Ramos (cell line): ENCODE data around the gene ANO10.
"Not testable (repeated sequence)": the region's sequence is repeated elsewhere in the genome, so short reads cannot be mapped to it uniquely, and the experiment has no call there.

Experiments
- in situ Hi-C: fragments of 300-500 bp; cut with MboI; formaldehyde crosslinking; loops from one replicate; pipeline ENCODE4 v1.14.3; 2022; ENCODE audit warnings: low sequenced_read_pairs; ENCODE audit not compliant: unreplicated experiment

The ANO10 gene

DNA sequence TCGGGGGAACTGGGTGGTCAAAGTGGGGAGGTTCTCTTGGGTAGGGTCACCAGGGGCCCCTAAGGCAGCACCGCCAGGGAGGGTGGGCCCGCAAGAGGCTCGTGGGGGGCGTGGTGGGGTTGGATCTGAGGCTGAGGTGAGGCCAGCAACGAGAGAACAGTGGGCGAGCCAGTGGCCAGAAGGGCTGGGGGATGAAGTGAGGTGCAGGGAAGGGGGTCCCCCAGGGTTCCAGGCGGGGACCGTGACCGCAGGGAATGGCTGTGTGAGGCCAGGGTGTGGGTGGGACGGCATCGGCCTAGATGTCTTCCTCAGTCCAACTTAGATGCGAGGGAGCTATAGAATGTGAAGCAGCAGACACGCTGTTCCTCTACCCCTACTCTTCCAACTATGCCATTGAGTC lies 257.3 kb downstream of the ANO10 start:
- in situ Hi-C loops = no loop called here

DNA sequence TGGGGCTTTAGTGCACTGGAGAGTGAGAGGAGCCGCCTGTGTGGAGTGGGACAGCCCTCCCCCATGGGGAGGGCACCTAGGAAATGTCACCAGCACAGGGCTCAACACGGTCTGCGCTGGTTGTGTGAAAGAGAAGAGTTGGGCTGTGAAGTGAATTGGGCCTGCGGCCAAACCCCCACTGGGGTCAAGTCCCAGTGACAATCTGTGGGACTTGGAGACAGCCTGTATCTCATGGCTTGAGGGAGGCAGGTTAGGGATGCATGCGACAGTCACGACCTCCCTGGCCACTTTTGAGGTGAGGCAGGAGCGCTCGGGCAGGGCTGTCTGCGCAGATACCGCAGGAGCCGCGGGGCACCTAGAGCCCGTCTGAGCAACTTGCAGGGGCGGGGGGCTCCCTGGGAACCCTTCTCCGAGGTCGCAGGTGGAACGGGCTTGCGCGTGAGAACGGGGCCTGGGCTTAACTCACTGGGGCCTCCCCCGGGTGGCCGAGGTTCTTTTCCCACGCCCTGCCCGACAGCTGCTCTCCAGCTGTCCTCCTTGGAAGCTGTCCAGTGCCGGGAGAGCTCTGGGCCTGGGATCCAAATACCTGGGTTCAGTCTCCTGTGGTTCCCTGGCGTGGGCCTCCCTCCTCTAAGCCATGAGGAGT lies 258.1 kb downstream of the ANO10 start:
- in situ Hi-C loops = no loop called here

- in situ Hi-C loops = no loop called here
Measured at GRCh38 chr3:43362961-43363360, 258.9 kb downstream of the ANO10 start.

GRCh38 chr3:43362183-43362582 lies 259.6 kb downstream of the ANO10 start:
- in situ Hi-C loops = no loop called here

GRCh38 chr3:43361077-43361476 lies 260.7 kb downstream of the ANO10 start:
- in situ Hi-C loops = no loop called here

DNA sequence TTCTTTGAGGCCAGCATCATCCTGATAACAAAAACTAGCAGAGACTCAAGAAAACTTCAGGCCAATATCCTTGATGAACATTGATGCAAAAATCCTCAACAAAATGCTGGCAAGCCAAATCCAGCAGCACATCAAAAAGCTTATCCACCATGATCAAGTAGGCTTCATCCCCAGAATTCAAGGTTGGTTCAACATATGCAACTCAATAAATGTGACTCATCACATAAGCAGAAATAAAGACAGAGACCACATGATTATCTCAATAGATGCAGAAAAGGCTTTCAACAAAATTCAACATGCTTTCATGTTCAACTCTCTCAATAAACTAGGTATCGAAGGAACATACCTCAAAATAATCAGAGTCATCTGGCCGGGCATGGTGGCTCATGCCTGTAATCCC lies 265.8 kb downstream of the ANO10 start:
- in situ Hi-C loops = not testable (repeated sequence)

DNA sequence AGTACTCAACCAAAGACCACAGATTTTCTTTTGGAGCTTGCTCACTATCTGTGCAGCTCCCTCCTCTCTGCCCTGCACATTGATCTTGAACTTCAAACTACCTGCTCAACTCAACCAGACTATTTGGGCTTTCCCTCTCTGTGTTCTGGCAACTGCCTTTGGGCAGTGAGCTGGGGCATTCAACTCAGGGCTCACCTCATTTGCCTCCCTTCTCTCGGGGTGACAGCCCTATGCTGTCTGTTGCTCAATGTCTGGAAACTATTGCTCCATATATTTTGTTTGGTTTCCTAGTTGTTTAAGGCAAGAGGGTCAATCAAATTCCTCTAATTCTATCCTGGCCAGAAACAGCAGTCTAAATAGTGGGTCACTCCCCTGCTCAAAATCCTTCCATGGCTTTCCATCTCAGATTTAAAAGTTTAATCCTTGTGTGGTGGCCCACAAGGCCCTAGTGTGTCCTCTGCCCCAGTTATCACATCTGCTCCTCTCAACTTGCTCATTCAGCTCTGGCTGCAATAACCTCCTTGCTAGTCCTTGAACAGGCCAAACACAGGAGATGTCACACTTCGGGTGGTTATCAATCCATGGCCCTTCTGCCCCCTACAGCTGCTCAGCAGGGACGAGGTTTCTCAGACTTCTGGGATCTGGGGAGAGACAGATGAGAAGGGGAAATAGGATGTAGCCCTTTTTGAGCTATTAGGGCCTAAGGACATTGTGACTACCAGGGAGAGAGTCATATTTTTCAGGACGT lies 267.7 kb downstream of the ANO10 start:
- in situ Hi-C loops = no loop called here

- in situ Hi-C loops = no loop called here
Measured at GRCh38 chr3:43353393-43353792, 268.4 kb downstream of the ANO10 start.

DNA sequence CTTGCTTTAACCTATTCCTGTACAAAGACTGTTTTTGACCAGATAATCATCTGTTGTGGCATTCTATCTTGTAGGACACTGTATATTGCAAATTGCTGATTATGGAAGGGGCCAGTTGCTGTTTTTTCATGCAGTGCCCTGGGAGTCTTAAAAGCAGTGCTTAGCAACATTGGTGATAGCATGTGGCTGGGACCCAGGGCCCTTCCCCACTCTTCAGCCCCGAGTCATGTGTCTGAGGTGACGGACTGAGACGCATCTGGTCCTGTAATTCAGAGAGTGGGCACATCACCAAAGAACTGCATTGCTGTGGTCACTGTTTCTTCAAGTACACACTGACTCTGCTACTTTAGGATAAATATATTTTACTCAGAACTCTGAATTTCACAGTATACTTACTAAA lies 272.1 kb downstream of the ANO10 start:
- in situ Hi-C loops = no loop called here

DNA sequence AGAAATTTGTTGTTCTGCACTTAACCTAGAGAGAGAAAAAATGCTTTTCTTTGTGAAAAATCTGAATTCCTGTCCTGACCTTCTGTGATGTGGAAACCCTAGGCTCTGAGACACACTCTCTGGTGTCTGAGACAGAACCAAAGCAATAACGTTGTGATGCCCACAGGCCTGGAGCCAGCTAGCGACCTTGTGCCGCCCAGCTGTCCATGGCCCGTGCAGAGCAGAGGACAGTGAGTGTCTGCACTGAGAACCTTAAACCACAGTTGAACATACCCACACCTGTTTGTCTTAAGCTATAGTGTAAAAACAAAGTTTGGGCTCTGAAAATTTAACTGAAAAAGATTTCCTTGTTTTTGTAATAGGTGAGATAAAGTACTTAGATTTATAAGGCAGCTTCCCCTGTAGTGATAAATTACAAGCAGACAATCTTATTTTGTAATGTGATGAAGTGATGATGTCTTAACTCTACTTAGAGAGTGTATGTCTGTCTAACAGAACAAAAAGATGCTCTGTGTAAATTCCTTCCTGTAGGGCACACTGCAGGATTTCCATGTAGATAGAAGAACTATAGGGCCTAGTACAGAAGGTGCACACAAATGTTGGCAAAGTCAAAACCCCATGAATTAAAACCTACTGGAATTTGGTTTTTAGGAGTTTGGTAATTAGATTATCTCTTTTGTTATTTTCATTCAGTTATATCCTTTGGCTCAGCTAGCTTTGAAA lies 272.8 kb downstream of the ANO10 start:
- in situ Hi-C loops = no loop called here

DNA sequence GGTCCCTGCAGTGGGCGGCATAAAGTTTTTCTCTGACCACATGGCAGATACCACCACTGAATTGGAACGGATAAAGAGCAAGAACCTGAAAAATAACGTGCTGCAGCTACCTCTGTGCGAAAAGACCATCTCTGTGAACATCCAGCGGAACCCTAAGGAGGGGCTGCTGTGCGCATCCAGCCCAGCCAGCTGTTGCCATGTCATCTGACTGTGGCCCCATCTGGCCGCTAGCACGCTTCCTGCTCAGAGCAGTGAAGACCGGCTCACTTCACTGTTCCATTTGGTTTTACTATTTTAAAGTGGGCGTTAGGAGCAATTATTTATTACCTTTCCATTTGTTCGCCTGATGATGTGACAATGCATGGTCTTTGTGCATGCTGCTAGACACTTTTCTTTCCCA lies 273.5 kb downstream of the ANO10 start:
- in situ Hi-C loops = no loop called here

DNA sequence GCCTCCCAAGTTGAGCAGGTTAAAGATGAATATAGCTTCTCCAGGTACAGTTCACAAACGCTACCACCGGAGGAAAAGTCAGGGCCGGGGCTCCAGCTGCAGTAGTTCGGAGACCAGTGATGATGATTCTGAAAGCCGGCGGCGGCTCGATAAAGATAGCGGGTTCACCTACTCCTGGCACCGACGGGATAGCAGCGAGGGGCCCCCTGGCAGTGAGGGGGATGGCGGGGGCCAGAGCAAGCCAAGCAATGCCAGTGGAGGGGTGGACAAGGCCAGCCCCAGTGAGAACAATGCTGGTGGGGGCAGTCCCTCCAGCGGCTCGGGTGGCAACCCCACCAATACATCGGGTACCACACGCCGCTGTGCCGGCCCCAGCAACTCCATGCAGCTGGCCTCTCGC lies 274.0 kb downstream of the ANO10 start:
- in situ Hi-C loops = no loop called here

- in situ Hi-C loops = no loop called here
Measured at GRCh38 chr3:43346978-43347749, 274.6 kb downstream of the ANO10 start.

GRCh38 chr3:43345877-43346276 lies 275.9 kb downstream of the ANO10 start:
- in situ Hi-C loops = no loop called here

GRCh38 chr3:43345246-43345645 lies 276.6 kb downstream of the ANO10 start:
- in situ Hi-C loops = no loop called here

- in situ Hi-C loops = no loop called here
Measured at GRCh38 chr3:43344520-43344919, 277.3 kb downstream of the ANO10 start.

- in situ Hi-C loops = no loop called here
Measured at GRCh38 chr3:43343815-43344214, 278.0 kb downstream of the ANO10 start.

DNA sequence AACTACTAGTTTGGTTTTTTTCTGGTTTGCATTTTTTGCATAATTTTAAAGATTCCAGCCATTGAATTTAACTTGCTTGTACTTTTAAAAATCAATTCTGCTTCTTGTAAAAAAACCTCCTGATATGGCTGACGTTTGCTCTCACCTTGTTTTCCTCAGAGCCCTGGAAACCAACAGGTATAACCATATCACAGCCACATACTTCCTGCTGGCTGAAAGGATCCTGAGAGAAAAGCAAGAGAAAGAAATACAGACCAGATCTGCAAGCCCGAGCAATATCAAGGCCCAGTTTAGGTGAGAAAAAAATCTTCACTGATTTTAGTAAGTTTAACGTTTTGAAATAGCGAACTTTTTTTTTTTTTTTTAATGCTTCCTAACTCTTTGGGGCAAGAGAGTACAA lies 278.6 kb downstream of the ANO10 start:
- in situ Hi-C loops = no loop called here

DNA sequence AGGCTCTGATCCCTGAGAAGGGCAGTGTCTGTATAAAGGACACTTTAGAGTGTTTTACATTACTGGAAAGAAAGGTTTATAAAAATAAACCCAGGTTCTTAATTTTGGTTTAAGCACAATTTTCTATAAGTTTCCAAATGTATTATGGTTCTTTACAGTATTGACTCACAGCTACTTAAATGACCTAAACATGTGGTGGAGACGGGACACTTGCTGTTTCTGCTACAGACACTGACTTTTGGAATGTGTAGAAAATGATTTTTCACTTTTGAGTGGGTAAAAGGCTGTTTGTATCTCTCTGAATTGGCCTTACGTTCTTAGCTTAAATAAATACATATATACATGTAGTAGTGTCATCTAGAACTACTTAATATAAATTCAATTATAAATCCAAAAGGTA lies 280.0 kb downstream of the ANO10 start:
- in situ Hi-C loops = no loop called here

DNA sequence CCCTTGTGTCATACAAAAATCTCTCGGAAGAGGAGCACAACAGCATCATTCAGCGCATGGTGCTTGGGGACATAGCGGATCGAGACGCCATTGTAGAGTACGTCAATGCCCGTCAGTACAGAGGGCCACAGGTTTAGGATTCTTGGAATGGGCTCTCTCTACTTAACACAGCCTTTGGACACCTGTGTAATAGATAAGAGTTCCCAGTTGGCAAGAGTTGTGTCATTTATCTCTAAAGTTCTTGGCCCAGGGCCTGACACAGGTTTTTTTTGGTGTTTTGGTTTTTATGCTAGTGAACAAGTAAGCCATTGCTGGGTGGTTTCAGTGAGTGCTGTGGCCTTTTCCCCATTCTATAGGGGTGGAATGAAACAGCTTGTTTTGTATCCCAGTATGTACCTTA lies 281.4 kb downstream of the ANO10 start:
- in situ Hi-C loops = no loop called here

DNA sequence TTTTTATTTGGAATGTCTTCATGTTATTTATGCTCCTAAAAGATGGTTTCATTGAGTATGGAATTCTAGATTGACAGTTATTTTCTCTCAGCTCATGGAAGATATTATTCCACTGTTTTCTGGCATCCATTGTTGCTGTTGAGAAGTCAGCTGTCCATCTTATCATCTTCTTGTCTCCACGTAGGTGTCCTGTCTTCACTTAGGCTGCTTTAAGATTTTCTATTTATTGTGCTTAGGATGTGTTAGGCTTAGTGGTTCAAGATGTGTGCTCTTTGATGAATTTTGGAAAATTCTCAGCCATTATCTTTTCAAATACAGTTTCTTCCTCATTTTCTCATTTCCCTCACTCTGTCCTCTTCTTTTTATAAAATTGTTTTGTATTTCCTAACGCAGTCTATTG lies 283.5 kb downstream of the ANO10 start:
- in situ Hi-C loops = no loop called here
